ENCODE data around the gene MAML2.
"Not testable (repeated sequence)": the region's sequence is repeated elsewhere in the genome, so short reads cannot be mapped to it uniquely, and the experiment has no call there.

GRCh38 chr11:96268527-96268926 is 74.5 kb downstream of the MAML2 start:
- not testable (repeated sequence) for TF ChIP-seq CTCF, POLR2AphosphoS5 (IDR thresholded peaks at IDR 0.05)

Data from esophagus muscularis mucosa (tissue), 3 donors.